MCF 10A (cell line): Measurements from ENCODE around the gene THY1. TPM values are rescaled to one million over a fixed set of nuclear protein-coding genes. Genes with fewer than 3 reads are reported as not detected.

Source experiments
- BruUV-seq: library from RNA; stranded (reverse); fragments of 400-500 nt; replicated peaks from 2 replicates; lab custom pipeline; 2021; lab: Mats Ljungman, UMichigan
- CTCF ChIA-PET: fragments of 300-600 bp; sonication (Branson Sonifier 250); formaldehyde crosslinking; extraction: SDS; loops from one replicate; lab custom pipeline; 2021; ENCODE audit warnings: antibody characterized with exemption, inconsistent platforms; lab: Yijun Ruan, JAX
- POLR2A ChIA-PET: fragments of 300-600, 350-650 bp; sonication (Branson Sonifier 250); formaldehyde crosslinking; extraction: SDS; loops from one replicate; lab custom pipeline; 2020; ENCODE audit warnings: antibody characterized with exemption, inconsistent platforms; lab: Yijun Ruan, JAX
- DNase-seq: peaks from one replicate; pipeline ENCODE4 v3.0.0-alpha.2; 2018; ENCODE audit not compliant: unreplicated experiment
- H3K27ac Mint-ChIP-seq: one replicate; pipeline ENCODE4 v1.8.0; 2022; ENCODE audit warnings: mild to moderate bottlenecking, low read depth, mixed read lengths; ENCODE audit not compliant: unreplicated experiment
- H3K27me3 Mint-ChIP-seq: one replicate; pipeline ENCODE4 v1.8.0; 2022; ENCODE audit warnings: mixed read lengths; ENCODE audit not compliant: insufficient read depth, unreplicated experiment
- H3K36me3 Mint-ChIP-seq: one replicate; pipeline ENCODE4 v1.8.0; 2022; ENCODE audit warnings: mild to moderate bottlenecking, moderate library complexity, mixed read lengths; ENCODE audit not compliant: insufficient read depth, unreplicated experiment
- H3K4me1 Mint-ChIP-seq: one replicate; pipeline ENCODE4 v1.8.0; 2022; ENCODE audit warnings: mixed read lengths; ENCODE audit not compliant: insufficient read depth, unreplicated experiment
- H3K4me3 Mint-ChIP-seq: one replicate; pipeline ENCODE4 v1.8.0; 2022; ENCODE audit warnings: mild to moderate bottlenecking, moderate library complexity, mixed read lengths; ENCODE audit not compliant: unreplicated experiment
- H3K9me3 Mint-ChIP-seq: one replicate; pipeline ENCODE4 v1.8.0; 2022; ENCODE audit warnings: mixed read lengths; ENCODE audit not compliant: unreplicated experiment
- CTCF ChIP-seq: fragments of 200-600 bp; IDR thresholded peaks from one replicate; pipeline ENCODE4 v1.8.0; 2022; ENCODE audit warnings: antibody characterized with exemption, mild to moderate bottlenecking; ENCODE audit not compliant: unreplicated experiment
- intact Hi-C: fragments of 100-400 bp; cut with micrococcal nuclease; formaldehyde crosslinking; loops from 2 replicates; pipeline ENCODE4 v1.14.1; 2022
- total RNA-seq: library from RNA; stranded (reverse); gene quantifications from 2 replicates; pipeline ENCODE4 v1.2.3, GENCODE V29; 2022

Gene THY1
- total RNA-seq, 1 experiment from 2014 or later: not detected

GRCh38 chr11:119381181-119381988 is 41.6 kb downstream of the THY1 start, which contains the start of gene USP2:
USP2 (minus strand) TSS chr11:119381690; CDS start chr11:119373480, 8,210 bp downstream.
- intact Hi-C loops: loop anchor here (1.0 to 2.0 kb wide), 2 partner anchors 51 to 93 kb away; no protein-coding TSS in a partner anchor
- CTCF ChIA-PET: interaction anchor here (0.6 to 19.9 kb wide), 30 partner anchors 9 to 263 kb away, joined by 3 to 415 read pairs (median 4); no protein-coding TSS in a partner anchor
- no TSS peak for BruUV-seq

GRCh38 chr11:119380827-119381180 is 42.2 kb downstream of the THY1 start:
- POLR2A ChIA-PET: interaction anchor here (1.1 to 3.5 kb wide), 9 partner anchors 13 to 349 kb away, joined by 3 to 19 read pairs (median 6); partner anchors contain the start of gene NECTIN1
- no peaks in the 10 kb centered on the region for H3K36me3 Mint-ChIP-seq
- intact Hi-C loops: loop anchor here (1.0 to 2.0 kb wide), 2 partner anchors 52 to 93 kb away; no protein-coding TSS in a partner anchor
- no peaks in the 10 kb centered on the region for H3K9me3 Mint-ChIP-seq
- H3K4me1 Mint-ChIP-seq: peaks cover 16% of the 10 kb centered on the region
- H3K27me3 Mint-ChIP-seq: no peaks in the 10 kb centered on the region
- BruUV-seq: no TSS peak
- H3K27ac Mint-ChIP-seq: no peak overlapping the region
- DNase-seq: no peak
- TF ChIP-seq CTCF: no peak
- CTCF ChIA-PET: interaction anchor here (0.5 to 19.9 kb wide), 26 partner anchors 8 to 536 kb away, joined by 3 to 415 read pairs (median 4); no protein-coding TSS in a partner anchor
- no peak overlapping the region for H3K4me3 Mint-ChIP-seq

More at GRCh38 chr11:119381181-119381988, 41.6 kb downstream of the THY1 start, which contains the start of gene USP2:
- Mint-ChIP-seq H3K36me3 (no peaks in the 10 kb centered on the region), H3K4me3 (no peak within 1 kb of the TSS), H3K27me3 (no peaks in the 10 kb centered on the region), H3K27ac (no peak within 1 kb of the TSS), H3K9me3 (no peaks in the 10 kb centered on the region), H3K4me1 (peaks cover 10% of the 10 kb centered on the region)
- peak; percentile 72 for TF ChIP-seq CTCF
- peak; percentile 95 for DNase-seq
- POLR2A ChIA-PET: interaction anchor here (0.5 to 3.5 kb wide), 12 partner anchors 14 to 693 kb away, joined by 3 to 19 read pairs (median 4); partner anchors contain the start of gene NECTIN1

GRCh38 chr11:119380160-119380826 is 42.7 kb downstream of the THY1 start:
- Mint-ChIP-seq H3K4me1 (peaks cover 18% of the 10 kb centered on the region), H3K9me3 (no peaks in the 10 kb centered on the region), H3K27ac (no peak overlapping the region), H3K36me3 (no peaks in the 10 kb centered on the region), H3K27me3 (no peaks in the 10 kb centered on the region), H3K4me3 (no peak overlapping the region)
- ChIA-PET CTCF (interaction anchor here (0.5 to 19.9 kb wide), 17 partner anchors 8 to 1324 kb away, joined by 3 to 415 read pairs (median 5); no protein-coding TSS in a partner anchor), POLR2A (interaction anchor here (1.1 to 3.5 kb wide), 5 partner anchors 13 to 94 kb away, joined by 3 to 11 read pairs (median 9); no protein-coding TSS in a partner anchor)
- BruUV-seq: no TSS peak
- intact Hi-C loops: loop anchor here (2.0 kb wide), 1 partner anchor 53 kb away; no protein-coding TSS in a partner anchor
- no peak for TF ChIP-seq CTCF
- DNase-seq: no peak
